H4 (cell line): Measurements from ENCODE around the gene FCER2. TPM values are rescaled to one million over a fixed set of nuclear protein-coding genes. Genes with fewer than 3 reads are reported as not detected.

ENCODE experiments used
- DNase-seq: peaks from one replicate; pipeline ENCODE4 v3.0.0-alpha.2; 2015; ENCODE audit warnings: low spot score
- total RNA-seq: library from RNA; depleted of rRNA; stranded (reverse); fragments of >200 nt; shearing (Covaris generic); gene quantifications from 2 replicates; pipeline ENCODE4 v1.2.3, GENCODE V29; 2014

The FCER2 gene
- total RNA-seq, 1 experiment from 2014 or later, result not detected

- no peak for DNase-seq
Measured at GRCh38 chr19:7733376-7733775, 31.4 kb upstream of the FCER2 start.

- DNase-seq, result no peak
Measured at GRCh38 chr19:7732045-7732444, 30.1 kb upstream of the FCER2 start, which contains the start of gene CLEC4G. CLEC4G (minus strand) TSS chr19:7732110; CDS start chr19:7732102, 8 bp downstream.

GRCh38 chr19:7731615-7732014, 29.7 kb upstream of the FCER2 start:
- no peak for DNase-seq

GRCh38 chr19:7731218-7731595, 29.3 kb upstream of the FCER2 start:
- no peak for DNase-seq

- no peak for DNase-seq
Measured at GRCh38 chr19:7730286-7731217, 28.6 kb upstream of the FCER2 start.

GRCh38 chr19:7729831-7730285, 27.9 kb upstream of the FCER2 start:
- DNase-seq, result no peak

GRCh38 chr19:7729211-7729610, 27.3 kb upstream of the FCER2 start:
- no peak for DNase-seq

GRCh38 chr19:7725791-7726190, 23.9 kb upstream of the FCER2 start:
- DNase-seq, result no peak

GRCh38 chr19:7722231-7722651, 20.3 kb upstream of the FCER2 start:
- no peak for DNase-seq

GRCh38 chr19:7720351-7720750, 18.4 kb upstream of the FCER2 start:
- DNase-seq, result no peak

GRCh38 chr19:7718668-7719067, 16.7 kb upstream of the FCER2 start:
- DNase-seq, result no peak

- no peak for DNase-seq
Measured at GRCh38 chr19:7716762-7717161, 14.8 kb upstream of the FCER2 start.

GRCh38 chr19:7715671-7716070, 13.7 kb upstream of the FCER2 start:
- DNase-seq, result no peak

- DNase-seq, result no peak
Measured at GRCh38 chr19:7710616-7711015, 8.7 kb upstream of the FCER2 start.

GRCh38 chr19:7709932-7710460, 8.1 kb upstream of the FCER2 start:
- no peak for DNase-seq

- DNase-seq, result no peak
Measured at GRCh38 chr19:7706955-7707456, 5.1 kb upstream of the FCER2 start.

GRCh38 chr19:7706188-7706954, 4.4 kb upstream of the FCER2 start:
- no peak for DNase-seq

- no peak for DNase-seq
Measured at GRCh38 chr19:7705387-7706187, 3.7 kb upstream of the FCER2 start.

- DNase-seq, result no peak
Measured at GRCh38 chr19:7704280-7705060, 2.5 kb upstream of the FCER2 start.

GRCh38 chr19:7703332-7703731, 1.4 kb upstream of the FCER2 start:
- no peak for DNase-seq
